GM12874 (cell line): Measurements from ENCODE around the gene AFF1.

Source experiments
- CTCF ChIP-seq: IDR thresholded peaks from 2 replicates; pipeline ENCODE4 v1.5.1; 2011; ENCODE audit warnings: low read depth, mild to moderate bottlenecking, control low read depth, low read length, moderate library complexity; ENCODE audit not compliant: insufficient read depth

The AFF1 gene

GRCh38 chr4:87092389-87093141 is 157.8 kb downstream of the AFF1 start:
- TF ChIP-seq CTCF = no peak

DNA sequence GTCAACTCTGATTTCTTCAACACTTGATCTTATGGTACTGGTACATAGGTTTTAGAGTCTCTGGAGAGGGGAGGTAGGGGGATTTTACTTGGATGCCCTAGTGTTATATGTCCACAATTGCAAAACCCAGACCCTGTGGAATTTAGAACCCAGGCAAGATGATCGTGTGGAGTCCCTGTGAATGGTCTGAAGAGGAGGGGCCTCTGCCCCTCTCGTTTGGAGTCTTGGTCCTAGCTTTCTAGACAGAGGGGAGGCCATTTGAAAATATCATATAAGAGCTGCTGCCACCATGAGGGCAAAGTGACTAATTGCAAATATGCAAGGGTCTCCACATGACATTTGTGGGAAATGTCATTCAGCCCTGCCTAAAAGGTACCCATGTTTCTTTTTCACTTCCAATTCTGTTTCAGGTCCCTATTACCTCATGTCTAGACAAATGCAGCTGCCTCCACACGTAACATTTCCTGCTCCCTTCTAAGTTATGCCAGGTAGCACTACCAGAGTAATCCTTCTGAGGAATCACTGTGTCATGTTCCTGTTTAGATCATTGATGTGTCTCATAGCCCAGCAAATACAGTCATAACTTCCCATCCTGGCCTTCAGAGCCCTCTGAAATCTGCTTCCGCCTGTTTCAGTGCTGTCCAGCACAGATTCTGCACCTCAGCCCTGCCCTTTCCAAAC is 158.8 kb downstream of the AFF1 start:
- TF ChIP-seq CTCF = peak; percentile 55

- TF ChIP-seq CTCF = no peak
Observed at GRCh38 chr4:87097075-87097474, 162.3 kb downstream of the AFF1 start.

DNA sequence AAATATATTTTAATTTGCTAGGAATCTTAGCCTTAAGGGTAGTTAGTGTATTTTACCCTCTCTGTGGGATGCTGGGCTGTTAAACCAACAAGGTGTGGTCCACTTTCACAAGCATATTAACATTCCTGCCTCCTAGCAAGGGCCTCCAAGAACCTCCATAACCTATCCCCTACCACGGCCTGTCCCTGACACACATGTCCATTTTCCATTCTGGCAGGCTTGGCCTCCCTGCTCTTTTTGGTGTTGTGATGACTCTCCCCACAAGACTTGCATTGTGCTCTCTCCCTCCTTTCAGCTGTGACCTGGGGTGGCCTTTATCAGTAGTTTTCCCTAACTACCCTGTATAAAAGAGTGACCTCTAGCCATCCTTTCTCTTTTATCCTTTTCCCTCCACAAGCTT is 165.4 kb downstream of the AFF1 start:
- no peak for TF ChIP-seq CTCF

DNA sequence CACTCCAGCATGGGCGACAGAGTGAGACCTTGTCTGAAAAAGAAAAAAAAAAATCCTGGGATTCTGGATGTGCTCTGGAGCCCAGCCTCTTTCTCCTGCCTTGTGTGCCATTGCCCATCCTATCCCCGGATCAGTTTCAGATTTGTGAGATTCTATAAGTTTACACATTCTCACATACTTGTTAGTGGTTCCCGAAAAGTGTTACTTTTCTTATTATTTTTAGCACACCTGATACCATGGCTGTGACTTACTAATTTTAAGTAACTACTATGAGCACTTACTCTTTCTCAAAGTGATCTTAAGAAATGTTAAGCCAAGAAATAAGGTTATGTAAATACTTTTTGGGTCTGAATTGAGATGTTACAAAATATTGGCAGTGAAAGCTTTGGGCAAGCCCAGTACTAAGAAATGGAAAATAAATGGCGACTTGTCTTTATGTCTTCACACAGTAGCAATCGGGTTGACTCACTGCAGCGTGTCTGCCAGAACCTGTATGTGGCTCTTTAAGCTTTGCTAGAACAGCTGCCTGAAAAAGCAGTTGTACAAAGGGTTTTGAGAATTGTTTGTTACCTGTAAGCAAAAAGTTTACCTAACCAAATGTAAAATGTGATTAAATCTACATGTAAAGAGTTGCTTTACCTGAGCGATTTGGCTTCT is 166.9 kb downstream of the AFF1 start:
- no peak for TF ChIP-seq CTCF

DNA sequence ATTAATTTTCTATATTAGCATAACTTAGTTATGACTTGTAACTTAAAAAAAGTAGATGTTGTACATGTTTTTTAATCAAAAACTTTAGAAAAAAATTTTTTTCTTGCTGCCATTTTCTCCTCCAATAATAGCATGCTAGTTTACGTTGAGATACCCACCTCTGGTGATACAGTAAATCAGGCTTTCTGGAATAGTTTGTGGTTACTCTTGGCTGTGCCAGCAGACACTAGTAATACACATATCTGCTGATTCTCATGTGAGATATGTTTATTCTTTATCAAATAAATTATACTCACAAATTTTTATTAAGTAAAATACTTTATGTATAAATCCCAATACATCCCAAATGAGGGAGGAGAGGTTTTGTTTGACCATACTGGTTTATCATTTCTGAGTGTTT is 168.3 kb downstream of the AFF1 start:
- TF ChIP-seq CTCF = no peak

DNA sequence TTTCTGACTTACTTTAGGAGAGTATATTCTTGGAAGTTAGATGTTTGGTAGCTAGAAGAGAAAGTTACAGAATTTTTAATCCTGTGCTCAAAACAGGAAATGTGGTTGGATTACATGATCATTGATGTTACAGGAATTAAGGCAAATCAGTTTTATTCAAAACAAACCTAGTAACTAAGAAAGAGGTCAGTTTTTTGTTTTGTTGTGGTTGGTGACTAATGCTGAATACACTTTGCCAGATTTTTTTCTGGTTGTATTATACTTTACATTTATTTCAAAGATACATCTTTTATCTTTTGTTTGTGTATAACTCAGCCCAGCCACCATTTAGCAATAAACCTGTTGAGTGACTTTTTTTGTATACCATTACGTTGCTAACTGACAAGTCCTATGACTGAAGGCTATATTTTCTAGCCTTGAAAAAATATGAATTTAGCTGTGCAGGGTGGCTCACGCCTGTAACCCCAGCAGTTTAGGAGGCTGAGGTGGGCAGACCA is 168.9 kb downstream of the AFF1 start:
- no peak for TF ChIP-seq CTCF
